K562 (cell line): Measurements from ENCODE around the gene PMPCA. TPM values are rescaled to one million over a fixed set of nuclear protein-coding genes. Genes with fewer than 3 reads are reported as not detected.

Source experiments
- ATAC-seq: fragments of 200-7000 bp; cut with Tn5 transposase; 3 replicates; pipeline ENCODE4 v1.9.1; 2020; ENCODE audit warnings: moderate library complexity
- BruUV-seq: library from RNA; stranded (reverse); fragments of 400-500 nt; replicated peaks from 2 replicates; lab custom pipeline; 2021; lab: Mats Ljungman, UMichigan
- CTCF ChIA-PET: fragments of 300-600 bp; formaldehyde crosslinking; extraction: SDS; loops from one replicate; lab custom pipeline; 2021; ENCODE audit warnings: low intra/inter-chr PET ratio; lab: Yijun Ruan, JAX
- POLR2A ChIA-PET: fragments of 300-600, 350-650 bp; sonication (Branson Sonifier 250); formaldehyde crosslinking; extraction: SDS; loops from one replicate; lab custom pipeline; 2021; ENCODE audit warnings: antibody characterized with exemption, inconsistent platforms; lab: Yijun Ruan, JAX
- DNase-seq, 4 experiments: peaks; one replicate each; pipeline versions ENCODE4 v3.0.0 to v3.0.0-alpha.2; 2011 to 2018; ENCODE audit warnings: low spot score in 3 of 4, mixed read lengths in 3 of 4; ENCODE audit errors: extremely low read depth in 1 of 4
- FAIRE-seq: peaks from 2 replicates; lab custom pipeline; 2011; peaks lifted over from hg19 to GRCh38; lab: Jason Lieb, UNC
- H2AFZ ChIP-seq: 2 replicates; pipeline ENCODE4 v1.6.0; 2011; ENCODE audit warnings: low read depth, low read length, control low read depth, inconsistent platforms
- H3K27ac ChIP-seq: fragments of 200-600 bp; 3 replicates; pipeline ENCODE4 v1.8.0; 2011; ENCODE audit warnings: low read depth, mild to moderate bottlenecking, control low read depth, inconsistent platforms, low read length, moderate library complexity, mixed read lengths; ENCODE audit errors: extremely low read depth
- H3K27me3 ChIP-seq, 2 experiments: fragments of 300-600 bp in 1 of 2; 2 replicates in 1 of 2; 3 replicates in 1 of 2; pipeline versions ENCODE4 v1.6.0 to v1.8.0; 2011; ENCODE audit warnings: inconsistent platforms in 2 of 2, low read length in 2 of 2, mild to moderate bottlenecking in 1 of 2, mixed read lengths in 1 of 2, moderate library complexity in 1 of 2; ENCODE audit not compliant: control insufficient read depth in 2 of 2, insufficient read depth in 2 of 2
- H3K36me3 ChIP-seq: fragments of 300-600 bp; 3 replicates; pipeline ENCODE4 v1.8.0; 2011; ENCODE audit warnings: mild to moderate bottlenecking, low read length, inconsistent platforms; ENCODE audit not compliant: control insufficient read depth, insufficient read depth
- H3K4me1 ChIP-seq, 2 experiments: fragments of 200-600 bp in 1 of 2; replicated peaks in 1 of 2; 2 replicates in 1 of 2; 3 replicates in 1 of 2; pipeline versions ENCODE4 v1.5.1 to v1.8.0; 2011; ENCODE audit warnings: inconsistent platforms in 2 of 2, low read length in 2 of 2, mild to moderate bottlenecking in 1 of 2, mixed read lengths in 1 of 2, moderate library complexity in 1 of 2; ENCODE audit not compliant: control insufficient read depth in 2 of 2, insufficient read depth in 2 of 2
- H3K4me2 ChIP-seq: 2 replicates; pipeline ENCODE4 v1.6.1; 2011; ENCODE audit warnings: low read length, control low read depth, inconsistent platforms, mixed read lengths; ENCODE audit not compliant: insufficient read depth
- H3K4me3 ChIP-seq: fragments of 200-600 bp; sonication (generic), shearing (Covaris generic); 2 replicates; pipeline ENCODE4 v1.5.1; 2016; ENCODE audit warnings: control low read depth, inconsistent platforms
- H3K79me2 ChIP-seq: fragments of 200-600 bp; 3 replicates; pipeline ENCODE4 v1.8.0; 2011; ENCODE audit warnings: low read length, inconsistent platforms; ENCODE audit not compliant: control insufficient read depth, insufficient read depth
- H3K9ac ChIP-seq, 2 experiments: 2 replicates each; pipeline versions ENCODE4 v1.6.0 to v1.6.1; 2011; ENCODE audit warnings: low read depth in 2 of 2, low read length in 2 of 2, control low read depth in 1 of 2, inconsistent platforms in 1 of 2, mild to moderate bottlenecking in 1 of 2, mixed read lengths in 1 of 2; ENCODE audit not compliant: insufficient read depth in 1 of 2
- H3K9me1 ChIP-seq: one replicate; pipeline ENCODE4 v1.6.0; 2011; ENCODE audit warnings: inconsistent platforms, mild to moderate bottlenecking, low read length, moderate library complexity; ENCODE audit not compliant: control insufficient read depth, insufficient read depth
- H3K9me3 ChIP-seq: replicated peaks from 2 replicates; pipeline ENCODE4 v1.5.1; 2011; ENCODE audit warnings: low read depth, low read length, inconsistent platforms; ENCODE audit not compliant: control insufficient read depth, insufficient read depth
- H4K20me1 ChIP-seq: replicated peaks from 2 replicates; pipeline ENCODE4 v1.6.1; 2011; ENCODE audit warnings: low read length, inconsistent platforms, mixed read lengths; ENCODE audit not compliant: control insufficient read depth, insufficient read depth
- DACH1 ChIP-seq: fragments of 450-650 bp; IDR thresholded peaks from 2 replicates; pipeline ENCODE4 v1.6.1; 2018; ENCODE audit not compliant: partially characterized antibody
- JUN ChIP-seq, 2 experiments: sonication (generic) in 1 of 2; formaldehyde crosslinking in 1 of 2; IDR thresholded peaks; 2 replicates each; pipeline versions ENCODE4 v1.6.1 to v1.8.0; 2012 to 2022; ENCODE audit warnings: borderline replicate concordance in 2 of 2, mild to moderate bottlenecking in 2 of 2, improper control_type of control experiment in 1 of 2, low read depth in 1 of 2, low read length in 1 of 2, missing genetic modification reagents in 1 of 2
- KLF13 ChIP-seq: fragments of 450-650 bp; IDR thresholded peaks from 2 replicates; pipeline ENCODE4 v1.6.1; 2016; ENCODE audit warnings: missing genetic modification characterization, low read depth, mild to moderate bottlenecking, missing compliant biosample characterization, moderate library complexity, borderline replicate concordance
- MTA1 ChIP-seq: fragments of 450-650 bp; IDR thresholded peaks from 2 replicates; pipeline ENCODE4 v1.6.1; 2017; ENCODE audit warnings: borderline replicate concordance
- NRF1 ChIP-seq, 2 experiments: fragments of 450-650 bp; IDR thresholded peaks in 1 of 2; conservative IDR thresholded peaks in 1 of 2; 2 replicates each; pipeline ENCODE4 v1.6.1; 2014; ENCODE audit warnings: mild to moderate bottlenecking in 2 of 2
- POLR2AphosphoS5 ChIP-seq: IDR thresholded peaks from 2 replicates; pipeline ENCODE4 v1.6.1; 2011; ENCODE audit warnings: mild to moderate bottlenecking, low read depth, low read length, moderate library complexity; ENCODE audit not compliant: control insufficient read depth, insufficient read depth
- ZBTB33 ChIP-seq: sonication (generic); formaldehyde crosslinking; IDR thresholded peaks from 2 replicates; pipeline ENCODE4 v1.8.1; 2023; ENCODE audit warnings: mild to moderate bottlenecking, missing genetic modification reagents
- ZC3H4 ChIP-seq: sonication (generic); formaldehyde crosslinking; IDR thresholded peaks from 2 replicates; pipeline ENCODE4 v1.9.0; 2021; ENCODE audit warnings: missing genetic modification reagents, borderline replicate concordance
- ZNF121 ChIP-seq: sonication (generic); formaldehyde crosslinking; conservative IDR thresholded peaks from 2 replicates; pipeline ENCODE4 v1.8.0; 2022; ENCODE audit warnings: missing genetic modification reagents
- ZNF324 ChIP-seq: fragments of 250-450 bp; sonication (Bioruptor Pico); IDR thresholded peaks from 2 replicates; pipeline ENCODE4 v1.4.0; 2020; ENCODE audit warnings: mild to moderate bottlenecking
- ZNF407 ChIP-seq: fragments of 450-650 bp; IDR thresholded peaks from 2 replicates; pipeline ENCODE4 v1.6.1; 2016; ENCODE audit warnings: low read depth
- WGBS: fragments of 100-300 bp; shearing (Covaris generic); methylation state at CpG from one replicate; pipeline ENCODE4 v1.1.6; 2016; ENCODE audit warnings: low coverage, mixed read lengths; ENCODE audit not compliant: insufficient coverage; ENCODE audit errors: missing lambda C conversion rate; 5-methylcytosine and 5-hydroxymethylcytosine counted together
- in situ Hi-C: fragments of 300-500 bp; cut with MboI; formaldehyde crosslinking; loops from 4 replicates; pipeline ENCODE4 v1.15.0; 2018; ENCODE audit warnings: inconsistent platforms, mixed read lengths
- intact Hi-C: fragments of 100-400 bp; cut with micrococcal nuclease; formaldehyde crosslinking; loops from 2 replicates; pipeline ENCODE4 v1.14.2; 2022
- polyA plus RNA-seq, 8 experiments: library from polyadenylated mRNA; depleted of rRNA in 4 of 8; stranded (reverse) in 5 of 8; unstranded in 3 of 8; fragments of >200 nt; fragmentation: Nextera tagmentation in 2 of 8; fragmentation: Illumina TruSeq in 1 of 8; extraction: Ambion mirVana in 2 of 8; extraction: Trizol in 1 of 8; gene quantifications; 2 replicates each; pipeline versions ENCODE4 v1.2.1 to v1.2.3, GENCODE V29; 2011 to 2014; ENCODE audit warnings: inconsistent platforms in 1 of 8, missing spikeins in 1 of 8
- total RNA-seq, 7 experiments: library from RNA; depleted of rRNA in 6 of 7; stranded (reverse); fragments of >200 nt in 6 of 7; fragmentation: Illumina TruSeq in 2 of 7; extraction: Trizol in 2 of 7; gene quantifications; 2 replicates each; pipeline versions ENCODE4 v1.2.1 to v1.2.3, GENCODE V29; 2011 to 2021; ENCODE audit warnings: low replicate concordance in 1 of 7

Gene PMPCA
- total and polyA plus RNA-seq, 9 of the 15 experiments (the other 6 are each of a cell fraction or from before 2014, with no cell fraction given) = 23.9 to 143 (median 86.6) TPM

GRCh38 chr9:136470792-136471469 is 60.5 kb downstream of the PMPCA start:
- peak overlapping the region in 1 of 2 experiments; percentile 79; a peak in 2 of 4 replicates for H3K9ac ChIP-seq
- H2AFZ ChIP-seq = no peak overlapping the region
- no peak overlapping the region for H3K27ac ChIP-seq
- peak in 2 of 4 experiments; percentile 50 for DNase-seq
- H3K27me3 ChIP-seq = no peaks in the 10 kb centered on the region
- H3K4me2 ChIP-seq = no peak overlapping the region
- H3K36me3 ChIP-seq = peaks cover 100% of the 10 kb centered on the region
- H4K20me1 ChIP-seq = peaks cover 45% of the 10 kb centered on the region
- CTCF ChIA-PET = no interaction called here
- 63% methylated on average over 12 of the region's 12 CpGs for WGBS
- no peaks in the 10 kb centered on the region for H3K9me3 ChIP-seq
- no TSS peak for BruUV-seq
- POLR2A ChIA-PET = interaction anchor here (1.0 to 3.2 kb wide), 6 partner anchors 9 to 53 kb away, joined by 3 to 17 read pairs (median 4); no protein-coding TSS in a partner anchor
- peaks cover 0 to 23% of the 10 kb centered on the region in 2 experiments; a peak in 3 of 5 replicates for H3K4me1 ChIP-seq
- H3K9me1 ChIP-seq = peaks cover 5% of the 10 kb centered on the region
- ATAC-seq = peak; percentile 70
- H3K4me3 ChIP-seq = no peak overlapping the region
- in situ Hi-C loops = no loop called here
- intact Hi-C loops = no loop called here
- FAIRE-seq = no peak
- H3K79me2 ChIP-seq = peaks cover 51% of the 10 kb centered on the region
- TF ChIP-seq ZNF324 (CRISPR knock-in tag) (no peak), KLF13 (peak; percentile 42; the same call in 1 of the 2 replicates), ZNF407 (no peak), MTA1 (no peak), POLR2AphosphoS5 (no peak), ZBTB33 (CRISPR knock-in tag) (peak; percentile 89), DACH1 (no peak), ZNF121 (CRISPR knock-in tag) (peak; percentile 81), NRF1 (conservative IDR thresholded peaks at IDR 0.05 in 1 of 2, IDR thresholded peaks at IDR 0.05 in 1 of 2) (peak; percentile 60 to 68), JUN (IDR thresholded peaks at IDR 0.05; ENCODE audit: borderline replicate concordance, low read depth, low read length) (no peak), JUN (CRISPR knock-in tag; IDR thresholded peaks at IDR 0.05; ENCODE audit: borderline replicate concordance) (no peak), ZC3H4 (CRISPR knock-in tag) (no peak)
